GM20000 (cell line): ENCODE results near the gene ZNF555.

ENCODE experiments used
- DNase-seq: peaks from one replicate; pipeline ENCODE4 v3.0.0; 2012; ENCODE audit warnings: low spot score
- CTCF ChIP-seq: IDR thresholded peaks from 2 replicates; pipeline ENCODE4 v1.5.1; 2012; ENCODE audit warnings: mild to moderate bottlenecking, control low read depth; ENCODE audit errors: extremely low read depth, missing control alignments

The ZNF555 gene

GRCh38 chr19:2822846-2823245, 18.4 kb upstream of the ZNF555 start:
- no peak for DNase-seq
- no peak for TF ChIP-seq CTCF

GRCh38 chr19:2823646-2824045, 17.6 kb upstream of the ZNF555 start:
- TF ChIP-seq CTCF = no peak
- no peak for DNase-seq

- DNase-seq = no peak
These were observed 17.1 kb upstream of the ZNF555 start for GRCh38 chr19:2824129-2824528.

GRCh38 chr19:2827022-2827421, 14.3 kb upstream of the ZNF555 start:
- no peak for TF ChIP-seq CTCF
- DNase-seq = no peak

More at GRCh38 chr19:2824129-2824528, 17.1 kb upstream of the ZNF555 start:
- TF ChIP-seq CTCF = no peak

GRCh38 chr19:2827840-2828489, 13.3 kb upstream of the ZNF555 start:
- no peak for TF ChIP-seq CTCF
- no peak for DNase-seq

GRCh38 chr19:2834294-2834871, 6.9 kb upstream of the ZNF555 start:
- no peak for DNase-seq
- TF ChIP-seq CTCF = no peak

- no peak for DNase-seq
- no peak for TF ChIP-seq CTCF
These were observed 3.8 kb upstream of the ZNF555 start for GRCh38 chr19:2837430-2837829.
